Epithelial cell of esophagus (primary cell): Measurements from ENCODE around the gene HMGCL.

Source experiments
- DNase-seq: peaks from one replicate; pipeline ENCODE4 v3.0.0; 2010; ENCODE audit warnings: low read depth
- H3K4me3 ChIP-seq: 2 replicates; pipeline ENCODE4 v1.5.1; 2011; ENCODE audit warnings: mild to moderate bottlenecking, low read length, control low read depth
- CTCF ChIP-seq: IDR thresholded peaks from 2 replicates; pipeline ENCODE4 v1.5.1; 2011; ENCODE audit warnings: low read depth, mild to moderate bottlenecking, low read length, control low read depth, inconsistent platforms; ENCODE audit not compliant: insufficient read depth; ENCODE audit errors: missing control alignments

HMGCL gene

GRCh38 chr1:23825762-23826522 is 713 bp upstream of the HMGCL start:
- H3K4me3 ChIP-seq = peak overlapping the region; percentile 97
- DNase-seq = no peak

GRCh38 chr1:23824711-23825075 is 536 bp downstream of the HMGCL start:
- peak overlapping the region; percentile 97 for H3K4me3 ChIP-seq
- DNase-seq = no peak
- no peak for TF ChIP-seq CTCF

More at GRCh38 chr1:23825762-23826522, 713 bp upstream of the HMGCL start:
- no peak for TF ChIP-seq CTCF

DNA sequence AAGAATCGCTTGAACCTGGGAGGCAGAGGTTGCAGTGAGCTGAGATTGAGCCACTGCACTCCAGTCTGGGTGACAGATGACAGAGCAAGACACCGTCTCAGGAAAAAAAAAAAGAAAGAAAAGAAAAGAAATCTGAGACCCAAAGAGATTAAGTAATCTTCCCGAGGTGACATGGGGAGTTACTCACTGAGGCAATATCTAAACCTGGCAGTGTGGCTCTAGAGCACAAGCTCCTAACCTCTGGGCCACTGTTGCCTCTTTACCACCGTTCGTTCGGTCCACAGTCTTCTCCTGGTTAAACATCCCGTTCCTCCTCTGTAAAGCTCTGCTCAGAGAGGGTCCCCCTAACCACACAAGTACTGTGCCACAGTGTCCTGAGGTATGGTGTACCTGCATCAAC is 1.5 kb downstream of the HMGCL start:
- H3K4me3 ChIP-seq = no peak overlapping the region

GRCh38 chr1:23817633-23818032 is 7.6 kb downstream of the HMGCL start:
- no peak for TF ChIP-seq CTCF
- DNase-seq = no peak
- H3K4me3 ChIP-seq = no peak overlapping the region

More for the DNA sequence above, 1.5 kb downstream of the HMGCL start:
- no peak for DNase-seq
- no peak for TF ChIP-seq CTCF

DNA sequence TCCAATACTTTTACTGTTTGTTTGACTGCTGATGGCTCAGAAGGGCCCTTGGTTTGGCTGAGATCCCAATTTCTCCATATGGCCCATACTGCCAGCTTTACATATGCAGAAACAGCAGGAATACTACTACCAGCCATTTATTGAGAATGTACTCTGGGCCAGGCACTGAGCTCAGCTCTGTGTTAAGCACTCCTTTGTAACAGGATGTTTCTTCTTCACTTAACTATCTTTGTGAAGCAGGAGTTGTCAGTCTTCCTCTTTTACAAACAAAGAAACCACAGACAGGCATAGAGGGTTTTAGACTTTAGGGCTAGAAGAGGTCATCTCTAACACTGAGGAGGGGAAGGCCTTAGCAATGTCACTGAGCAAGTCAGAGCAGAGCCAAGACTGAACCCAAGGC is 8.3 kb downstream of the HMGCL start:
- H3K4me3 ChIP-seq = no peak overlapping the region
- no peak for TF ChIP-seq CTCF
- no peak for DNase-seq

GRCh38 chr1:23816361-23816760 is 8.9 kb downstream of the HMGCL start:
- no peak overlapping the region for H3K4me3 ChIP-seq
- DNase-seq = no peak
- no peak for TF ChIP-seq CTCF

DNA sequence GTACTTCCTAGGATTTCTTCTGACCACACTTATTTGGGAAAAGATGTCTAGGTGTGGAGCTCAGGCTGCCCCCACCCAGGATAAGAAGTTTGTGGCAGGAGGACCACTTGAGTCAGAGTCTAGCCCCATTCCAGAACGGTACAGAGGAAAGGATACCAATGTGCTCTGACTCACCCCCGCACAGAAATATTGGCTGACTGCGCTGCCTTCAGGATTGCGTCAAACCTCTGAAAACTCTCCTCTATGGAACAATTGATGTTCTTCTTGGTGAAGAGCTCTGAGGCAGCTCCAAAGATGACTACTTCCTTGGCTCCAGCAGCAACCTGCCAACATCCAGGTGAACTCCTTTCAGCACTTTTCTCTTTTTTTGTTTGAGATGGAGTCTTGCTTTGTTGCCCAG is 11.2 kb downstream of the HMGCL start:
- H3K4me3 ChIP-seq = no peak overlapping the region
- no peak for DNase-seq
- no peak for TF ChIP-seq CTCF
